ENCODE results near the gene CACNA1C.

Gene CACNA1C

DNA sequence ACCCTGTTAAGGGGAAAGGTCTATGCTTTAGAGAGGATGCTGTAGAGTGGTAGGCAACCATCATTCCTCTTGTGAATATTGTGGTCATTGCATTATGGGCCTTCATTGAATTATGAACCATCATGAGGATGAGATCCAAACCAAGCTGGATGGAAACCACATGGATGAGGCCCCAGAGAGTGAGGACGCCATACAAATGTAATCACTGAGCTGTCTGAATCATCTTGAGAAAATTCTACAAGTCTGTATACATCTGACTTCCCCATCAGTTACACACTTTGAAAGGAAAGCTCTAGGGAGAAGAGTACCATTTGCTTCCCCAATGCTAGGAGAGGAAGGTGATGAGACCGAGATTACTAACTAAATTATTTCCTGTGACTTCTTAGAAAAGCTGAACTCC, 172.9 kb downstream of the CACNA1C start:
- TF ChIP-seq JUND (IDR thresholded peaks at IDR 0.05; ENCODE audit: low read depth), result no peak
- in situ Hi-C loops (cut with HindIII; ENCODE audit: low pct_unique_long_range_greater_than_20kb, low sequenced_read_pairs), result no loop called here
- no peak for DNase-seq (ENCODE audit: low read depth in 1 of 2, low spot score in 1 of 2)

DNA sequence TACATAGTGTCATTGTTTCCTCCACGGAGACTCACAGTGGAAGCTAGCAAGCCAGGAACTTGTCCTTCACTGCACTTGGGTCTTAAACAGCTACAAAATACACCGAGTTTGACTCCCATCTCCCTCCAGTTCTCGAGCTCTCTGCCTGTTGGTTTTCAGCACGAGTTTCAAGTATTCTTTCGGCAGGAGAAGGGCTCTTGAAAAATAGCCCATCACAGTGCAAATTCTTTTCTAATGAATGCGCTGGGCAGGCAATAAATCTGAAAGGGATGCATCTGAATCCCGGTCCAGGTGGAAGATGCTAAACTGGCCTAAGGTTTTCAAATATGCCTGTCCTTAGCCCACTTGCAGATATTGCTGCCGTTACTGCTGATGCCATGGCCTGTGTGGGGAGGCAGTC, 173.9 kb downstream of the CACNA1C start:
- in situ Hi-C loops (cut with HindIII; ENCODE audit: low pct_unique_long_range_greater_than_20kb, low sequenced_read_pairs), result no loop called here
- DNase-seq (ENCODE audit: low read depth in 1 of 2, low spot score in 1 of 2), result no peak
- no peak for TF ChIP-seq JUND (IDR thresholded peaks at IDR 0.05; ENCODE audit: low read depth)

- TF ChIP-seq JUND (IDR thresholded peaks at IDR 0.05; ENCODE audit: low read depth), result no peak
- in situ Hi-C loops (cut with HindIII; ENCODE audit: low pct_unique_long_range_greater_than_20kb, low sequenced_read_pairs), result no loop called here
- no peak for DNase-seq (ENCODE audit: low read depth in 1 of 2, low spot score in 1 of 2)
Observed at GRCh38 chr12:2227360-2227759, 174.6 kb downstream of the CACNA1C start.

GRCh38 chr12:2228535-2228934, 175.7 kb downstream of the CACNA1C start:
- DNase-seq (ENCODE audit: low read depth in 1 of 2, low spot score in 1 of 2), result no peak
- no peak for TF ChIP-seq JUND (IDR thresholded peaks at IDR 0.05; ENCODE audit: low read depth)
- in situ Hi-C loops (cut with HindIII; ENCODE audit: low pct_unique_long_range_greater_than_20kb, low sequenced_read_pairs), result no loop called here

- TF ChIP-seq JUND (IDR thresholded peaks at IDR 0.05; ENCODE audit: low read depth), result no peak
- in situ Hi-C loops (cut with HindIII; ENCODE audit: low pct_unique_long_range_greater_than_20kb, low sequenced_read_pairs), result no loop called here
- no peak for DNase-seq (ENCODE audit: low read depth in 1 of 2, low spot score in 1 of 2)
Observed at GRCh38 chr12:2229661-2230539, 177.1 kb downstream of the CACNA1C start.

DNA sequence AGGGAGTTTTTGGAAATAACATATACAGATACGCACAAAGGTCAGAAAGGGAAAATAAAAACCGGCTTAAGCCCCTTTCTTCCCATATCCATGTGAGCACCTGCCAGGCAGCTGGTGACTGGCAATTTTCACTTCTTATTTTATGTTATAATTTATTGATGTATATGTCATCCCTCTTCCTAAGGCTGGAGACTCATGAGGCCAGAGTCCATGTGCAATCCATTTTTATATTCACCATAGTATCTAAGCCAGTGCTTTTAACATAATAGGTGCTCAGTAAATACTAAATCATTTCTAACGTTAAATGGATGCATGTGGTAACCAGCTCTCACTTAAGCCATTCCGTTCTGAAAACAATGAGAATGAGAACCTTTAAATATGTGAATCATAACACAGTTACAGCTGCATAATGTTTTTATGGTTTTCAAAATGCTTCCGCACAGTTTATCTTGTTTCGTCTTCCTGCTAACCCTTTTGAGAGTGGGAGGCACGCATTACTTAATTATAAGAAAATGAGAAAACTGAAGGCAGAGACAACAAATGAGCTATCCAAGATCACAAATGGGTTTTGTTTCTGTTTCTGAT, 178.3 kb downstream of the CACNA1C start:
- in situ Hi-C loops (cut with HindIII; ENCODE audit: low pct_unique_long_range_greater_than_20kb, low sequenced_read_pairs), result no loop called here
- TF ChIP-seq JUND (IDR thresholded peaks at IDR 0.05; ENCODE audit: low read depth), result no peak
- DNase-seq (ENCODE audit: low read depth in 1 of 2, low spot score in 1 of 2), result no peak

- TF ChIP-seq JUND (IDR thresholded peaks at IDR 0.05; ENCODE audit: low read depth), result no peak
- in situ Hi-C loops (cut with HindIII; ENCODE audit: low pct_unique_long_range_greater_than_20kb, low sequenced_read_pairs), result no loop called here
- DNase-seq (ENCODE audit: low read depth in 1 of 2, low spot score in 1 of 2), result no peak
Observed at GRCh38 chr12:2231956-2232355, 179.2 kb downstream of the CACNA1C start.

DNA sequence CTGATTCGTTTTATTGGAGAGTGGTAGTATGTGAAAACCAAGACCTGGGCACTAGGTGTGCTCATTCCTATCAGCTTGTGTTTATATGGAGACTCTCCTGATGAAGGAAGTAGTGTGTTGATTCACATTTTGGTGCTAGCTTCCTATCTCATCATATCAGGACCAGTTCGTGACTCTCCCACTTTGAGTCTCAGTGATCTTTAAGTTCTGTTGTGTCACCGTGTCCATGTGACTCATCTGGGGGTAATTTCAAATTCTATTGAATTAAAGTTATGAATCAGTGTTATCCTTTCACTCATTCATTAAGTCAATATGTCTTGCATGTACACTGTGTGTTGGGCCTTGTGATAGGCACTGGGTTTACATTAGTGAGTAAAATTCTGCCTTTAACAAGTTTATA, 180.2 kb downstream of the CACNA1C start:
- in situ Hi-C loops (cut with HindIII; ENCODE audit: low pct_unique_long_range_greater_than_20kb, low sequenced_read_pairs), result no loop called here
- DNase-seq (ENCODE audit: low read depth in 1 of 2, low spot score in 1 of 2), result no peak
- no peak for TF ChIP-seq JUND (IDR thresholded peaks at IDR 0.05; ENCODE audit: low read depth)

GRCh38 chr12:2234091-2234490, 181.3 kb downstream of the CACNA1C start:
- DNase-seq (ENCODE audit: low read depth in 1 of 2, low spot score in 1 of 2), result no peak
- TF ChIP-seq JUND (IDR thresholded peaks at IDR 0.05; ENCODE audit: low read depth), result no peak
- in situ Hi-C loops (cut with HindIII; ENCODE audit: low pct_unique_long_range_greater_than_20kb, low sequenced_read_pairs), result no loop called here

DNA sequence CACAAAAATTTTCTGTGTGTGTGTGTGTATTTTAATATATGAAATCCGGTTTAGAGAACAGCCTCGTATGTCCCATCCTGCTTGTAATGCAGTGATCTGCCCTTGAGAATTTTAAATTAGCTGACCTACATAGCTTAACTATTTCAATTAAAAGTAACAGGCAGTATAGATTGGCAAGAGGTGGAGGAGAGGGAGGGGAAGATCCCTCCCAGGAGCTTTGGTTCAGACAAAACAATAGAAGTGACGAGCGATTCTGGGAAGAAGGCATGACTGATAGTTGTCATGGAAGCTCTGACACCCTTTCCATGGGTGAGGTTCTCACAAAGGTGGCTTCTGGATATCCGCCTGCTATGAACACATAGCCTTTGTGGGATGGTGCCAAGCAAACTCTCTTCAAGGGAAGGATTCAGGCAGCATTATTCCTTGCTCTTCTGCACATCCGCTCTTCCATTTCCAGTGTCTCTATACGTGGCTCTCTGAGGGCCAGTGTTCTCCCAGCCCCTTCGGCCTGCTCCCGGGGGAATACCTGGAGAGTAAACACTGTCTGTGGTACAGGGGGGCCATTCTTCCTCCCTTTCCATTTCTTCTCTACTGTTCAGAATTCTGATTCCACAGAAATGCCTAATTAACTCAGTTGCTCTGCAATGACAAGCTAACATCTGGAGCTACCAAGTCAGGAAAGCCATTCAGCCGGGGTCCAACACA, 182.0 kb downstream of the CACNA1C start:
- DNase-seq (ENCODE audit: low read depth in 1 of 2, low spot score in 1 of 2), result no peak
- in situ Hi-C loops (cut with HindIII; ENCODE audit: low pct_unique_long_range_greater_than_20kb, low sequenced_read_pairs), result no loop called here
- TF ChIP-seq JUND (IDR thresholded peaks at IDR 0.05; ENCODE audit: low read depth), result no peak

GRCh38 chr12:2236506-2237294, 183.9 kb downstream of the CACNA1C start:
- no peak for DNase-seq (ENCODE audit: low read depth in 1 of 2, low spot score in 1 of 2)
- TF ChIP-seq JUND (IDR thresholded peaks at IDR 0.05; ENCODE audit: low read depth), result no peak
- in situ Hi-C loops (cut with HindIII; ENCODE audit: low pct_unique_long_range_greater_than_20kb, low sequenced_read_pairs), result no loop called here

DNA sequence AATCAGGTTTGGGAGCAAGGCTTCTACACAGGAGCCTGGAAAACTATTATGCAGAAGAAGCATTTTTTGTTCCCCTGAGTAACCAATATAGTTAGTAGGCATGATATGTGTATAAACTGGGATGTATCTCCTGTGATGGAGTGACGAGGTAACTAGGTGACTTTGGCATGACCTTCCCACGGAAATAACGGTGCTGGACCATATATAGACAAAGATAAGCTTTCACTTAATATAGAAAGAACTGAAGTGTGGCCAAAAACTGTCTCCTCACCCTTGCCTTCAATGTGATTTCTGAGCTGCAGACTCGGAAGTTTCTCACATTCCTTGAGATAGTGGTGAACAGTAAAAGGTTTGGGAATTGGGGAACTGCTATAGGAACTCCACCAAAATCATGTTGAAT, 185.3 kb downstream of the CACNA1C start:
- no peak for DNase-seq (ENCODE audit: low read depth in 1 of 2, low spot score in 1 of 2)
- in situ Hi-C loops (cut with HindIII; ENCODE audit: low pct_unique_long_range_greater_than_20kb, low sequenced_read_pairs), result no loop called here
- no peak for TF ChIP-seq JUND (IDR thresholded peaks at IDR 0.05; ENCODE audit: low read depth)
